ENCODE measurements around the gene DMRT1. TPM values are rescaled to one million over a fixed set of nuclear protein-coding genes. Genes with fewer than 3 reads are reported as not detected.
A peak's percentile ranks its signal among the peaks of the same experiment; 100 is the strongest.

The DMRT1 gene
- total RNA-seq, 1 experiment from 2014 or later, result not detected

GRCh38 chr9:967903-968641 lies 126.6 kb downstream of the DMRT1 start:
- POLR2A ChIA-PET (ENCODE audit: low non-redundant PET), result no interaction called here
- TF ChIP-seq EZH2 (IDR thresholded peaks at IDR 0.05; ENCODE audit: borderline replicate concordance, low read depth, low read length, poor library complexity, severe bottlenecking) (no peak), CTCF (conservative IDR thresholded peaks at IDR 0.05; ENCODE audit: low read depth, low read length) (no peak)
- H3K4me1 ChIP-seq (ENCODE audit: insufficient read depth, low read length, poor library complexity, severe bottlenecking), result no peaks in the 10 kb centered on the region
- CTCF ChIA-PET, result no interaction called here
- BruUV-seq (replicated peaks), result no TSS peak
- peak; percentile 18 for DNase-seq (ENCODE audit: low spot score)
- intact Hi-C loops (cut with micrococcal nuclease; ENCODE audit: unreplicated experiment), result no loop called here
- H3K27me3 ChIP-seq (replicated peaks; ENCODE audit: insufficient read depth, low read depth, low read length, poor library complexity), result peaks cover 100% of the 10 kb centered on the region
- no peaks in the 10 kb centered on the region for H3K36me3 ChIP-seq (ENCODE audit: insufficient read depth, low read length, poor library complexity, severe bottlenecking)
- H3K4me3 ChIP-seq (ENCODE audit: low read depth, low read length, poor library complexity, severe bottlenecking), result no peak overlapping the region
- H3K9me3 ChIP-seq (ENCODE audit: low read depth, low read length, poor library complexity, severe bottlenecking), result no peaks in the 10 kb centered on the region
- H3K27ac ChIP-seq (ENCODE audit: low read depth, low read length, poor library complexity, severe bottlenecking), result no peak overlapping the region

GRCh38 chr9:969310-970150 lies 128.0 kb downstream of the DMRT1 start:
- TF ChIP-seq CTCF (conservative IDR thresholded peaks at IDR 0.05; ENCODE audit: low read depth, low read length) (no peak), EZH2 (IDR thresholded peaks at IDR 0.05; ENCODE audit: borderline replicate concordance, low read depth, low read length, poor library complexity, severe bottlenecking) (peak; percentile 99)
- H3K27ac ChIP-seq (ENCODE audit: low read depth, low read length, poor library complexity, severe bottlenecking), result no peak overlapping the region
- no peaks in the 10 kb centered on the region for H3K4me1 ChIP-seq (ENCODE audit: insufficient read depth, low read length, poor library complexity, severe bottlenecking)
- DNase-seq (ENCODE audit: low spot score), result peak; percentile 22
- no TSS peak for BruUV-seq (replicated peaks)
- ChIA-PET POLR2A (ENCODE audit: low non-redundant PET) (no interaction called here), CTCF (no interaction called here)
- H3K9me3 ChIP-seq (ENCODE audit: low read depth, low read length, poor library complexity, severe bottlenecking), result no peaks in the 10 kb centered on the region
- H3K4me3 ChIP-seq (ENCODE audit: low read depth, low read length, poor library complexity, severe bottlenecking), result no peak overlapping the region
- peaks cover 100% of the 10 kb centered on the region for H3K27me3 ChIP-seq (replicated peaks; ENCODE audit: insufficient read depth, low read depth, low read length, poor library complexity)
- no peaks in the 10 kb centered on the region for H3K36me3 ChIP-seq (ENCODE audit: insufficient read depth, low read length, poor library complexity, severe bottlenecking)
- intact Hi-C loops (cut with micrococcal nuclease; ENCODE audit: unreplicated experiment), result no loop called here

- intact Hi-C loops (cut with micrococcal nuclease; ENCODE audit: unreplicated experiment), result no loop called here
- Histone ChIP-seq H3K4me3 (ENCODE audit: low read depth, low read length, poor library complexity, severe bottlenecking) (no peak overlapping the region), H3K9me3 (ENCODE audit: low read depth, low read length, poor library complexity, severe bottlenecking) (no peaks in the 10 kb centered on the region), H3K27ac (ENCODE audit: low read depth, low read length, poor library complexity, severe bottlenecking) (no peak overlapping the region), H3K4me1 (ENCODE audit: insufficient read depth, low read length, poor library complexity, severe bottlenecking) (no peaks in the 10 kb centered on the region), H3K27me3 (replicated peaks; ENCODE audit: insufficient read depth, low read depth, low read length, poor library complexity) (peaks cover 100% of the 10 kb centered on the region), H3K36me3 (ENCODE audit: insufficient read depth, low read length, poor library complexity, severe bottlenecking) (no peaks in the 10 kb centered on the region)
- ChIA-PET POLR2A (ENCODE audit: low non-redundant PET) (no interaction called here), CTCF (no interaction called here)
- no peak for DNase-seq (ENCODE audit: low spot score)
- no TSS peak for BruUV-seq (replicated peaks)
- TF ChIP-seq CTCF (conservative IDR thresholded peaks at IDR 0.05; ENCODE audit: low read depth, low read length) (no peak), EZH2 (IDR thresholded peaks at IDR 0.05; ENCODE audit: borderline replicate concordance, low read depth, low read length, poor library complexity, severe bottlenecking) (no peak)
Observed at GRCh38 chr9:970151-970996, 128.9 kb downstream of the DMRT1 start.

All from A673 (cell line).